Right atrium auricular region (tissue), 2 donors: ENCODE data around the gene IGFBP7. TPM values are rescaled to one million over a fixed set of nuclear protein-coding genes. Genes with fewer than 3 reads are reported as not detected.

Experiments
- DNase-seq: peaks from one replicate; pipeline ENCODE4 v3.0.0-alpha.2; 2019; ENCODE audit warnings: low spot score
- H3K27ac ChIP-seq, 2 donors: fragments of 200-600 bp; sonication (generic); 1 replicate in 1 of 2; 2 replicates in 1 of 2; pipeline ENCODE4 v1.5.1; 2016 to 2019
- H3K27me3 ChIP-seq, 2 donors: fragments of 200-600 bp; sonication (generic); one replicate each; pipeline versions ENCODE4 v1.5.1 to v1.6.0; 2017 to 2019
- H3K36me3 ChIP-seq: fragments of 200-600 bp; sonication (generic); one replicate; pipeline ENCODE4 v1.5.1; 2016
- H3K4me1 ChIP-seq, 2 donors: fragments of 200-600 bp; sonication (generic); one replicate each; pipeline versions ENCODE4 v1.5.1 to v1.6.0; 2017 to 2019
- H3K4me3 ChIP-seq, 2 donors: fragments of 200-600 bp; sonication (generic); 1 replicate in 1 of 2; 2 replicates in 1 of 2; pipeline ENCODE4 v1.5.1; 2017 to 2019; ENCODE audit warnings: mild to moderate bottlenecking in 1 of 2, moderate library complexity in 1 of 2
- H3K9me3 ChIP-seq, 2 donors: fragments of 200-600 bp; sonication (generic); one replicate each; pipeline ENCODE4 v1.5.1; 2019
- total RNA-seq, 2 donors: library from RNA; depleted of rRNA; stranded (reverse); fragments of >200 nt; gene quantifications; one replicate each; pipeline ENCODE4 v1.1.0, GENCODE V29; 2016
- TF ChIP-seq, protein P1 (sequence below), 2 donors: fragments of 200-600 bp; sonication (generic); IDR thresholded peaks; one replicate each; pipeline ENCODE4 v1.5.1; 2019; ENCODE audit warnings: antibody characterized with exemption in 2 of 2

Gene IGFBP7
- total RNA-seq, 2 donors from 2014 or later = 866 to 898 TPM

DNA sequence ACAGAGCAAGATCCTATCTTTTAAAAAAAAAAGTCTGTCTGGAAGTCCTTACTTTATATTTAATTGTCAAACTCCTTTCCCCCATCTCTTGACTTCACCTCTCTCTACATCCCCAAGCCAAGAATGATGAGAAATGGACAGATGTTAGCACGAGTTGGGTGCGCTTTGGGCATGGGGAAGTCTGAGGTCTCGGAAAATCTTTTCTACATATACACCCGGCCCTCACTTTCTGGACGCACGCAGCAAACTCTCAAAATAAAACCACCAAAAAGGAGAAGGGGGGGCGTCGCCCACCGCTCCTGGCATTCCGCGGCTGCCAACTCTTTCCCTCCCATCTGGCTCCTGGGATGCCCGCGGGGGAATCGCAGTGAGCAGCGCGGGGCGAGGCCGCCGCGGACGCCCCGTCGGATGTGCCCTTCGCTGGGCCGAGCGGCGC lies 756 bp downstream of the IGFBP7 start:
- Histone ChIP-seq H3K4me1 (peaks cover 0 to 13% of the 10 kb centered on the region in 2 donors), H3K27me3 (no peaks in the 10 kb centered on the region), H3K27ac (peak overlapping the region; percentile 91 to 95), H3K36me3 (no peaks in the 10 kb centered on the region), H3K9me3 (no peaks in the 10 kb centered on the region), H3K4me3 (peak overlapping the region; percentile 81 to 86)
- TF ChIP-seq, protein P1, sequence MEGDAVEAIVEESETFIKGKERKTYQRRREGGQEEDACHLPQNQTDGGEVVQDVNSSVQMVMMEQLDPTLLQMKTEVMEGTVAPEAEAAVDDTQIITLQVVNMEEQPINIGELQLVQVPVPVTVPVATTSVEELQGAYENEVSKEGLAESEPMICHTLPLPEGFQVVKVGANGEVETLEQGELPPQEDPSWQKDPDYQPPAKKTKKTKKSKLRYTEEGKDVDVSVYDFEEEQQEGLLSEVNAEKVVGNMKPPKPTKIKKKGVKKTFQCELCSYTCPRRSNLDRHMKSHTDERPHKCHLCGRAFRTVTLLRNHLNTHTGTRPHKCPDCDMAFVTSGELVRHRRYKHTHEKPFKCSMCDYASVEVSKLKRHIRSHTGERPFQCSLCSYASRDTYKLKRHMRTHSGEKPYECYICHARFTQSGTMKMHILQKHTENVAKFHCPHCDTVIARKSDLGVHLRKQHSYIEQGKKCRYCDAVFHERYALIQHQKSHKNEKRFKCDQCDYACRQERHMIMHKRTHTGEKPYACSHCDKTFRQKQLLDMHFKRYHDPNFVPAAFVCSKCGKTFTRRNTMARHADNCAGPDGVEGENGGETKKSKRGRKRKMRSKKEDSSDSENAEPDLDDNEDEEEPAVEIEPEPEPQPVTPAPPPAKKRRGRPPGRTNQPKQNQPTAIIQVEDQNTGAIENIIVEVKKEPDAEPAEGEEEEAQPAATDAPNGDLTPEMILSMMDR (IDR thresholded peaks at IDR 0.05) = no peak
- DNase-seq = no peak

DNA sequence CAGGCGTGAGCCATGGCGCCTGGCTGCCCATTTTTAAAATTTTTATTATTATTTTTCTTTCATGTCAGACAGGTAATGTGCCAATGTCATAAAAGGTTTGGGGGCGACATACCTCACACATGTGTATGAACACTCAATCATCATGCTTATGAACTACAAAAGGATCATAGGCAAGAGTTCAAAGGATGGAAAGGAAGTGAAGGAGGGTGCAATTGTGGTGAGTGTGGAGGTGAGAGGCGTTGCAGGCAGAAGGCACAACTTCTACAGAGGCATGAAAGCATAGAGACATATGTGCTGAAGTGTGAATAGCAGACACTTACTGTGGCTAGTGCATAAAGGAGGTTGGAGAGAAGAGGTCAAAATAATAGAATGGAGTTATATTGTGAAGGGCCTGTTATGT lies 4.0 kb downstream of the IGFBP7 start:
- TF ChIP-seq, protein P1 (IDR thresholded peaks at IDR 0.05) = no peak
- peak overlapping the region in 1 of 2 donors; percentile 1 for H3K4me3 ChIP-seq
- H3K36me3 ChIP-seq = no peaks in the 10 kb centered on the region
- H3K27me3 ChIP-seq = no peaks in the 10 kb centered on the region
- no peak for DNase-seq
- peaks cover 0 to 43% of the 10 kb centered on the region in 2 donors for H3K4me1 ChIP-seq
- peak overlapping the region; percentile 47 to 94 for H3K27ac ChIP-seq
- H3K9me3 ChIP-seq = no peaks in the 10 kb centered on the region

DNA sequence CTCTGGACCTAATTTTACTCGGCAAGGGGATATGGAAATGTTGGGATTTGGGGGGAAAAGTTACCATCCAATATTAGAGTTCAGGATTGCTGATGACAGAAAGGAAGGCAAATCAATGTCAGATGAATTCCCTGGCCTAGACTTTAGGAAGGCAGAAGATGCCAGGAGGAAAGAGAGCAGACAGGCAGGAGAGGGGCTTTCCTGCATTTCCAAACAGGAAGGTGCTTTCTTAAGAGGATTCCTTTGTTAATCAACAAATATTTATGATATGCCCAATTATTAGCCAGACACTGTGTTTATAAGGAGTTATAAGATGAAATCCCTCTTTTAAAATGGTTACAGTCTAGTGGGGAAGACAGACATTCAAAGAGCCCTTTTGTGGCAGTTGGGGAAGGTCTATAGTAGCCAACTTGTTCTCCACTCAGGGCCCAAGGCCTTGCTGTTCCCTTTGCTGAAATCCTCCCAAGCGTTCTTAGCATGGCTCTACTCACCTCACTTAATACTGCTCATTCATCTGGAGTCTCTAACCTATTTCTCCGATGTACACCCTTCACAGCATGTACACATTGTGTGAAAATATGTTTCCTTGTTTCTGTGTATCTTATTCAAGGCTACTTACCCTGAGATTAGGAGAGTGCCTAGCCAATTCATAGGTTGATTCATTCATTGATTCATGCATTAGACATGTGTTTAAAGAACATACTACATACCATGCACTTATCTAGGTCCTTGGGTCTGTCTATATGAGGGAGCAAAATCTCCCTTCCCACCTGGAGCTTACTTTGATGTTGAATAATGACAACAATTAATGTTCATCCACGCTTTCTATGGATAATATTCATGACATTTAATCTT lies 5.3 kb downstream of the IGFBP7 start:
- Histone ChIP-seq H3K27me3 (no peaks in the 10 kb centered on the region), H3K4me1 (peaks cover 0 to 45% of the 10 kb centered on the region in 2 donors), H3K4me3 (no peak overlapping the region), H3K9me3 (no peaks in the 10 kb centered on the region), H3K27ac (peak overlapping the region; percentile 71 to 94), H3K36me3 (no peaks in the 10 kb centered on the region)
- TF ChIP-seq, protein P1 (IDR thresholded peaks at IDR 0.05) = no peak
- no peak for DNase-seq

- H3K4me3 ChIP-seq = no peak overlapping the region
- no peaks in the 10 kb centered on the region for H3K9me3 ChIP-seq
- TF ChIP-seq, protein P1 (IDR thresholded peaks at IDR 0.05) = no peak
- peaks cover 0 to 63% of the 10 kb centered on the region in 2 donors for H3K4me1 ChIP-seq
- H3K36me3 ChIP-seq = no peaks in the 10 kb centered on the region
- peak overlapping the region; percentile 71 to 94 for H3K27ac ChIP-seq
- no peaks in the 10 kb centered on the region for H3K27me3 ChIP-seq
- no peak for DNase-seq
Observed at GRCh38 chr4:57103051-57103450, 7.1 kb downstream of the IGFBP7 start.

GRCh38 chr4:57102050-57102624 lies 8.0 kb downstream of the IGFBP7 start:
- TF ChIP-seq, protein P1 (IDR thresholded peaks at IDR 0.05) = no peak
- peak; percentile 81 for DNase-seq
- no peaks in the 10 kb centered on the region for H3K27me3 ChIP-seq
- no peaks in the 10 kb centered on the region for H3K36me3 ChIP-seq
- H3K27ac ChIP-seq = peak overlapping the region; percentile 71 to 94
- no peaks in the 10 kb centered on the region for H3K9me3 ChIP-seq
- H3K4me3 ChIP-seq = no peak overlapping the region
- H3K4me1 ChIP-seq = peaks cover 0 to 70% of the 10 kb centered on the region in 2 donors
